ENCODE data around the gene PNLIPRP3.

DNA sequence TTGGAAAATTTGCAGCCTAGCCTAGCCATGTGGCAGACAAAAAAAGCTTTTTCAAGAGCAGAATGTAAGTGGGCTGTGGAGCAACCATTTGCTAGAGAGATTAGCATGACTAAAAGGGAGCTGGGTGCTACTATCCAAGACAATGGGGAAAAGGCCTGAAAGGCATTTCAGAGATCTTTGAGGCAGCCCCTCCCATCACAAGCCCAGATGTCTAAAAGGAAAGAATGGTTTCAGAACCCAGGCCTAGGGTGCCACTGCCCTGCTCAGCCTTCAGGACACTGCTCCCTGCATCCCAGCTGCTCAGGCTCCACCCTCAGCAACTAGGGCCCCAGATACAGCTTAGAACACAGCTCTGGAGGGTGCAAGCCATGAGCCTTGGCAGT, 24.7 kb downstream of the PNLIPRP3 start:
- TF ChIP-seq CTCF (conservative IDR thresholded peaks at IDR 0.05 in 1 of 2, IDR thresholded peaks at IDR 0.05 in 1 of 2; ENCODE audit: low read depth in 1 of 2, low read length in 2 of 2) (no peak), EZH2 (IDR thresholded peaks at IDR 0.05; ENCODE audit: low read length, missing control alignments) (no peak)

All from fibroblast of lung (primary cell).